Retinal pigment epithelial cell (primary cell): ENCODE measurements around the gene CC2D1A.
A peak's percentile ranks its signal among the peaks of the same experiment; 100 is the strongest.

Source experiments
- DNase-seq: peaks from one replicate; pipeline ENCODE4 v3.0.0-alpha.2; 2010; ENCODE audit warnings: low read depth
- H3K4me3 ChIP-seq: 2 replicates; pipeline ENCODE4 v1.5.1; 2011; ENCODE audit warnings: mild to moderate bottlenecking, low read length, control low read depth, moderate library complexity
- TF ChIP-seq, protein P1 (sequence below): conservative IDR thresholded peaks from 2 replicates; pipeline ENCODE4 v1.5.1; 2011; ENCODE audit warnings: low read depth, low read length, control low read depth, inconsistent platforms

The CC2D1A gene

GRCh38 chr19:13880059-13881043 lies 25.6 kb upstream of the CC2D1A start:
- DNase-seq: peak; percentile 72
- H3K4me3 ChIP-seq: peak overlapping the region; percentile 29
- TF ChIP-seq, protein P1, sequence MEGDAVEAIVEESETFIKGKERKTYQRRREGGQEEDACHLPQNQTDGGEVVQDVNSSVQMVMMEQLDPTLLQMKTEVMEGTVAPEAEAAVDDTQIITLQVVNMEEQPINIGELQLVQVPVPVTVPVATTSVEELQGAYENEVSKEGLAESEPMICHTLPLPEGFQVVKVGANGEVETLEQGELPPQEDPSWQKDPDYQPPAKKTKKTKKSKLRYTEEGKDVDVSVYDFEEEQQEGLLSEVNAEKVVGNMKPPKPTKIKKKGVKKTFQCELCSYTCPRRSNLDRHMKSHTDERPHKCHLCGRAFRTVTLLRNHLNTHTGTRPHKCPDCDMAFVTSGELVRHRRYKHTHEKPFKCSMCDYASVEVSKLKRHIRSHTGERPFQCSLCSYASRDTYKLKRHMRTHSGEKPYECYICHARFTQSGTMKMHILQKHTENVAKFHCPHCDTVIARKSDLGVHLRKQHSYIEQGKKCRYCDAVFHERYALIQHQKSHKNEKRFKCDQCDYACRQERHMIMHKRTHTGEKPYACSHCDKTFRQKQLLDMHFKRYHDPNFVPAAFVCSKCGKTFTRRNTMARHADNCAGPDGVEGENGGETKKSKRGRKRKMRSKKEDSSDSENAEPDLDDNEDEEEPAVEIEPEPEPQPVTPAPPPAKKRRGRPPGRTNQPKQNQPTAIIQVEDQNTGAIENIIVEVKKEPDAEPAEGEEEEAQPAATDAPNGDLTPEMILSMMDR: peak; percentile 95

DNA sequence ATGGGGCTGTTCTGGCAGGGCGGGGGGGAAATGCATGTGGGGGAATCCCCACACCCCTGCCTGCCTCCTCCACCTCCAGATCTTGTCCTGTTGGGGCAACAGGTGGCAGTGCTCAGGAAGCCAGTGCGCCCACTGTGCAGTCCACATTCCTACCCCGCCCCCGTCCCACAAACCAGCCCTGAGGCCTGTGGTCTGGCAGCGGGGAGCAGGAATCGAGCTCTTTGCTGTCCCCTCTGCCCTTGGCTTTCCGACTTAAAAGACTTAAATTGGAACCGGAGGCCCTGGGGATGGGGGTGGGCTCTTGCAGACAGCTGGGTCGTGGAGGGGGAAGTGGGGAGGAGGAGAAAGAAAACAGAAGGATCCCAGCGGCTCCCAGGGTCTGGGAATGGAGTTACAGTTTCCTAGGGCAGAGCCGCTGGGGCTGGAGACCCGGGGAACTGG lies 24.7 kb upstream of the CC2D1A start:
- TF ChIP-seq, protein P1: no peak
- no peak overlapping the region for H3K4me3 ChIP-seq
- DNase-seq: no peak

DNA sequence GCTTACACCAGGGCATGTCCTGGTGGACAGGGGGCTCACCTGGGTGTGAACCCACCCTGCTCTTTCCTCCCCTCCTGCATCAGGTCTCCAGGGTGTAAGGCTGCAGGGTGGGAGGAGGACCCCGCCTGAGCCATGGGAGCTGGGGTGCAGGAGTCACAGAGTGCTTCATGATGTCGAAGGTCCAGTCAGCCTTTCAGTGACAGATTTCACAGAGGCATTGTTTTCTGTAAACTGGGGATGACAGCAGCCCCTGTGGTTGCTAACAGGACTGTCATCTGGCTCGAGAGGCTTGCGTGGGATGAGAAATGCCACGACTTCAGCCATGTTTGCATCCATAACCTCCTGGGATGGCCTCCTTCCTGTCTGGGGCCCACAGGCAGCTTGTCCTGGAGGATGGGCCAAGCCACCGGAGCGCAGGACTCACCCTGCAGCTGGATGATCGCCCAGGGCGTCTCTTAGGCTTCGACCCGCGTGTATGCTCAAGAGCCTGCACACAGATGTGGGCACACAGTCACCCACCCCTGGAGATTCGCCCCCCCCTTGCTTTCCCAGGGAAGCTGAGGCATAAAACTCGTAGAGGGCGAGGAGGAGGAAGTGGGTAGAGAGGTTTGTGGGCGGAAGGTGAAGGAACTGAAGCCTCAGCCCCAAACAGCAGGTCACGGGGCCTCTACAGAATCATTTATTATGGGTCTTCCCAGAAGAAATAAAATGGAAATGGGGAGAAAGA lies 24.1 kb upstream of the CC2D1A start:
- TF ChIP-seq, protein P1: no peak
- DNase-seq: no peak
- H3K4me3 ChIP-seq: no peak overlapping the region

GRCh38 chr19:13882419-13882795 lies 23.6 kb upstream of the CC2D1A start:
- no peak for DNase-seq
- TF ChIP-seq, protein P1: no peak
- H3K4me3 ChIP-seq: no peak overlapping the region

DNA sequence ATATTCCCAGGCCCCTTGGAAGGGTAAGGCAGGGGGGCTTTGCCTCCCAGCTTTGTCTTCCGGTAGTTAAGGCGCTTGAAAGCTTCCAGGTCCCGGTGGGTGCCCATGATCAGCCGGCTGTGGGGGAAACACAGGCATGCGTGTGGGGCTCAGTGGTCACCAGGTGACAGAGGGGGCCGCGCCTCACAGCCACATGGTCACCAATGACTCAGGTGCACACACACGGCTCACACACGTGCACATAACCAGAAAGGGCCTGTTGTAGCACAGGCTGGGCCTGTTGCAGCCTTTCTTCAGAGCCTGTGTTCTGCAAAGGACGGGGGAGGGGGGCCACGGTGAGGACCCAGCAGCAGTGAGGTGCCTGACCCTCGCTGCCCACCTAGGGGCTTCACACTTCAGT lies 23.2 kb upstream of the CC2D1A start:
- no peak for DNase-seq
- TF ChIP-seq, protein P1: no peak
- H3K4me3 ChIP-seq: no peak overlapping the region

DNA sequence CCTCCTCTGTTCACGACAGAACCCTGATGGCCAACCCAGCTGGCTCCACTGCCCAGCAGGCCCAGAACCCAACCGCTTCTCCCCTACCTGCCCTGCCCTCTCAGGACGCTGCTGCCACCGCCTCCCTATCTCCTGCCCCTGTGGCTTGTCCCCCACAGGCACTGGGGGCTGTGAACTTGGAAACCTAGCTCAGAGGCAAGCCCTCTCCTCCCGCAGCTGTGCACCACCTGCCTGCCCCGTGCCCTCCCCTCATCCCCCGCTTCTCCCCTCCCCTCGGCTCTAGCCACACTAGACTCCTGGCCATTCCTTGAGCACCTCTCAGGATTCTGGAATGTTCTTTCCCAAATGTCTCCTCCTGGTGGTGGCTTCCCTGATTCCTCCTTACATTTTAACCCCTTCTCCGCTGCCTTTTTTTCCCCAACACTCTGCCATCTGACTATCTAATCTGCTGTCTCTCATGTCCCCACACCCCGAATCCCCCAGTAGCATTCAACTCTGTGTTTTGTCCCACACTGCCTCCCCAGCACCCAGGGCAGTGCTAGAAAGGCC lies 22.4 kb upstream of the CC2D1A start:
- DNase-seq: no peak
- TF ChIP-seq, protein P1: peak; percentile 23
- no peak overlapping the region for H3K4me3 ChIP-seq
